HG03565 (cell line): ENCODE results near the gene STARD10.
"Not testable (repeated sequence)": the region's sequence is repeated elsewhere in the genome, so short reads cannot be mapped to it uniquely, and the experiment has no call there.

Source experiments
- ATAC-seq: cut with Tn5 transposase; IDR thresholded peaks from one replicate; pipeline ENCODE4 v1.9.1; 2021; ENCODE audit warnings: mild to moderate bottlenecking, moderate library complexity; ENCODE audit not compliant: unreplicated experiment

The STARD10 gene

GRCh38 chr11:72808331-72808798, 14.5 kb upstream of the STARD10 start:
- ATAC-seq = no peak

GRCh38 chr11:72807792-72808191, 13.9 kb upstream of the STARD10 start:
- no peak for ATAC-seq

- no peak for ATAC-seq
Measured at GRCh38 chr11:72807021-72807693, 13.3 kb upstream of the STARD10 start.

GRCh38 chr11:72806378-72806777, 12.5 kb upstream of the STARD10 start:
- ATAC-seq = not testable (repeated sequence)

GRCh38 chr11:72805216-72805615, 11.4 kb upstream of the STARD10 start:
- ATAC-seq = no peak

GRCh38 chr11:72802822-72803221, 9.0 kb upstream of the STARD10 start:
- no peak for ATAC-seq

GRCh38 chr11:72799441-72799840, 5.6 kb upstream of the STARD10 start:
- ATAC-seq = no peak

GRCh38 chr11:72798361-72798760, 4.5 kb upstream of the STARD10 start:
- no peak for ATAC-seq

- ATAC-seq = no peak
Measured at GRCh38 chr11:72793076-72793424, 797 bp downstream of the STARD10 start.

- no peak for ATAC-seq
Measured at GRCh38 chr11:72792437-72793021, 1.3 kb downstream of the STARD10 start.

GRCh38 chr11:72791228-72791627, 2.6 kb downstream of the STARD10 start:
- not testable (repeated sequence) for ATAC-seq

GRCh38 chr11:72789493-72790131, 4.2 kb downstream of the STARD10 start:
- ATAC-seq = no peak

- no peak for ATAC-seq
Measured at GRCh38 chr11:72788241-72788640, 5.6 kb downstream of the STARD10 start.

- ATAC-seq = no peak
Measured at GRCh38 chr11:72787216-72788104, 6.4 kb downstream of the STARD10 start.

- ATAC-seq = no peak
Measured at GRCh38 chr11:72786305-72787215, 7.3 kb downstream of the STARD10 start.

GRCh38 chr11:72784662-72785061, 9.2 kb downstream of the STARD10 start:
- no peak for ATAC-seq

GRCh38 chr11:72783144-72783905, 10.5 kb downstream of the STARD10 start:
- ATAC-seq = no peak

GRCh38 chr11:72782081-72782920, 11.5 kb downstream of the STARD10 start:
- ATAC-seq = no peak
